ENCODE data around the gene EFNA3.

EFNA3 gene

GRCh38 chr1:155110381-155110780 lies 31.7 kb downstream of the EFNA3 start:
- Histone ChIP-seq H3K9ac (ENCODE audit: low read length) (no peak overlapping the region), H3K23ac (ENCODE audit: low read length in 2 of 2) (no peak overlapping the region), H4K91ac (ENCODE audit: low read length) (no peak overlapping the region), H3K79me1 (replicated peaks; ENCODE audit: low read length, poor library complexity, severe bottlenecking) (no peaks in the 10 kb centered on the region), H3K14ac (ENCODE audit: low read length in 2 of 2) (no peak overlapping the region), H2BK15ac (ENCODE audit: low read depth, poor library complexity, severe bottlenecking) (no peak overlapping the region), H3K4me3 (ENCODE audit: insufficient read depth in 1 of 2, low read depth in 1 of 2, low read length in 2 of 2) (no peak overlapping the region), H2BK12ac (ENCODE audit: low read length in 2 of 2) (no peak overlapping the region), H3K4ac (ENCODE audit: low read depth in 1 of 2, low read length in 2 of 2) (no peak overlapping the region), H4K8ac (ENCODE audit: low read length) (no peak overlapping the region), H3K4me1 (ENCODE audit: control insufficient read depth, insufficient read depth, low read depth, low read length) (no peaks in the 10 kb centered on the region), H2BK120ac (ENCODE audit: low read depth, low read length) (no peak overlapping the region), H2AFZ (ENCODE audit: low read depth, low read length) (no peak overlapping the region), H3K27ac (ENCODE audit: low read length, poor library complexity, severe bottlenecking) (no peak overlapping the region), H3K36me3 (ENCODE audit: control insufficient read depth in 1 of 2, insufficient read depth in 2 of 2, low read depth in 1 of 2, low read length in 2 of 2) (no peaks in the 10 kb centered on the region), H2AK5ac (ENCODE audit: low read length, severe bottlenecking) (no peak overlapping the region), H3K18ac (ENCODE audit: low read depth in 1 of 2, low read length in 2 of 2) (no peak overlapping the region), H3K27me3 (ENCODE audit: control insufficient read depth in 1 of 2, insufficient read depth in 1 of 2, low read length in 2 of 2) (peaks cover 31 to 51% of the 10 kb centered on the region in 2 experiments), H3K9me3 (ENCODE audit: control insufficient read depth, low read length) (no peaks in the 10 kb centered on the region), H2BK5ac (ENCODE audit: low read depth, low read length, poor library complexity, severe bottlenecking) (no peak overlapping the region), H3K4me2 (ENCODE audit: low read length, poor library complexity, severe bottlenecking) (no peak overlapping the region)
- WGBS: 88% methylated on average over 6 of the region's 8 CpGs
- DNase-seq: no peak

GRCh38 chr1:155110826-155111225 lies 32.2 kb downstream of the EFNA3 start:
- Histone ChIP-seq H2AK5ac (ENCODE audit: low read length, severe bottlenecking) (no peak overlapping the region), H2BK120ac (ENCODE audit: low read depth, low read length) (no peak overlapping the region)

GRCh38 chr1:155113450-155113980 lies 34.9 kb downstream of the EFNA3 start:
- H2BK5ac ChIP-seq (ENCODE audit: low read depth, low read length, poor library complexity, severe bottlenecking): no peak overlapping the region
- H3K14ac ChIP-seq (ENCODE audit: low read length in 2 of 2): no peak overlapping the region
- no peak overlapping the region for H2AK5ac ChIP-seq (ENCODE audit: low read length, severe bottlenecking)
- no peaks in the 10 kb centered on the region for H3K9me3 ChIP-seq (ENCODE audit: control insufficient read depth, low read length)
- H3K9ac ChIP-seq (ENCODE audit: low read length): no peak overlapping the region
- no peak overlapping the region for H3K4ac ChIP-seq (ENCODE audit: low read depth in 1 of 2, low read length in 2 of 2)
- H3K27me3 ChIP-seq (ENCODE audit: control insufficient read depth in 1 of 2, insufficient read depth in 1 of 2, low read length in 2 of 2): peaks cover 21 to 47% of the 10 kb centered on the region in 2 experiments
- no peak overlapping the region for H4K91ac ChIP-seq (ENCODE audit: low read length)
- H3K4me2 ChIP-seq (ENCODE audit: low read length, poor library complexity, severe bottlenecking): no peak overlapping the region
- no peak overlapping the region for H4K8ac ChIP-seq (ENCODE audit: low read length)
- no peaks in the 10 kb centered on the region for H3K79me1 ChIP-seq (replicated peaks; ENCODE audit: low read length, poor library complexity, severe bottlenecking)
- no peak overlapping the region for H2BK12ac ChIP-seq (ENCODE audit: low read length in 2 of 2)
- H3K4me3 ChIP-seq (ENCODE audit: insufficient read depth in 1 of 2, low read depth in 1 of 2, low read length in 2 of 2): no peak overlapping the region
- no peak overlapping the region for H2AFZ ChIP-seq (ENCODE audit: low read depth, low read length)
- H2BK120ac ChIP-seq (ENCODE audit: low read depth, low read length): no peak overlapping the region
- H3K23ac ChIP-seq (ENCODE audit: low read length in 2 of 2): no peak overlapping the region
- H3K36me3 ChIP-seq (ENCODE audit: control insufficient read depth in 1 of 2, insufficient read depth in 2 of 2, low read depth in 1 of 2, low read length in 2 of 2): no peaks in the 10 kb centered on the region
- 75% methylated on average over 4 of the region's 5 CpGs for WGBS
- H3K4me1 ChIP-seq (ENCODE audit: control insufficient read depth, insufficient read depth, low read depth, low read length): no peaks in the 10 kb centered on the region
- no peak overlapping the region for H3K27ac ChIP-seq (ENCODE audit: low read length, poor library complexity, severe bottlenecking)
- H3K18ac ChIP-seq (ENCODE audit: low read depth in 1 of 2, low read length in 2 of 2): no peak overlapping the region
- H2BK15ac ChIP-seq (ENCODE audit: low read depth, poor library complexity, severe bottlenecking): no peak overlapping the region
- no peak for DNase-seq

More at GRCh38 chr1:155110826-155111225, 32.2 kb downstream of the EFNA3 start:
- no peaks in the 10 kb centered on the region for H3K9me3 ChIP-seq (ENCODE audit: control insufficient read depth, low read length)
- no peaks in the 10 kb centered on the region for H3K36me3 ChIP-seq (ENCODE audit: control insufficient read depth in 1 of 2, insufficient read depth in 2 of 2, low read depth in 1 of 2, low read length in 2 of 2)
- H2BK12ac ChIP-seq (ENCODE audit: low read length in 2 of 2): no peak overlapping the region
- H3K79me1 ChIP-seq (replicated peaks; ENCODE audit: low read length, poor library complexity, severe bottlenecking): no peaks in the 10 kb centered on the region
- no peak overlapping the region for H2BK15ac ChIP-seq (ENCODE audit: low read depth, poor library complexity, severe bottlenecking)
- H3K4me1 ChIP-seq (ENCODE audit: control insufficient read depth, insufficient read depth, low read depth, low read length): no peaks in the 10 kb centered on the region
- H3K4me3 ChIP-seq (ENCODE audit: insufficient read depth in 1 of 2, low read depth in 1 of 2, low read length in 2 of 2): no peak overlapping the region
- H4K91ac ChIP-seq (ENCODE audit: low read length): no peak overlapping the region
- no peak overlapping the region for H3K27ac ChIP-seq (ENCODE audit: low read length, poor library complexity, severe bottlenecking)
- H3K27me3 ChIP-seq (ENCODE audit: control insufficient read depth in 1 of 2, insufficient read depth in 1 of 2, low read length in 2 of 2): peaks cover 26 to 49% of the 10 kb centered on the region in 2 experiments
- DNase-seq: no peak
- H3K18ac ChIP-seq (ENCODE audit: low read depth in 1 of 2, low read length in 2 of 2): no peak overlapping the region
- no peak overlapping the region for H2BK5ac ChIP-seq (ENCODE audit: low read depth, low read length, poor library complexity, severe bottlenecking)
- no peak overlapping the region for H3K14ac ChIP-seq (ENCODE audit: low read length in 2 of 2)
- 73% methylated on average over 7 of the region's 8 CpGs for WGBS
- no peak overlapping the region for H3K4ac ChIP-seq (ENCODE audit: low read depth in 1 of 2, low read length in 2 of 2)
- H3K9ac ChIP-seq (ENCODE audit: low read length): no peak overlapping the region
- no peak overlapping the region for H3K4me2 ChIP-seq (ENCODE audit: low read length, poor library complexity, severe bottlenecking)
- H3K23ac ChIP-seq (ENCODE audit: low read length in 2 of 2): no peak overlapping the region
- no peak overlapping the region for H4K8ac ChIP-seq (ENCODE audit: low read length)
- no peak overlapping the region for H2AFZ ChIP-seq (ENCODE audit: low read depth, low read length)

GRCh38 chr1:155116113-155116764 lies 37.6 kb downstream of the EFNA3 start:
- H3K4me2 ChIP-seq (ENCODE audit: low read length, poor library complexity, severe bottlenecking): no peak overlapping the region
- H3K9ac ChIP-seq (ENCODE audit: low read length): no peak overlapping the region
- H3K18ac ChIP-seq (ENCODE audit: low read depth in 1 of 2, low read length in 2 of 2): no peak overlapping the region
- no peak overlapping the region for H3K23ac ChIP-seq (ENCODE audit: low read length in 2 of 2)
- no peaks in the 10 kb centered on the region for H3K9me3 ChIP-seq (ENCODE audit: control insufficient read depth, low read length)
- H3K79me1 ChIP-seq (replicated peaks; ENCODE audit: low read length, poor library complexity, severe bottlenecking): no peaks in the 10 kb centered on the region
- WGBS: 74% methylated on average over 5 of the region's 5 CpGs
- no peak overlapping the region for H2BK120ac ChIP-seq (ENCODE audit: low read depth, low read length)
- no peaks in the 10 kb centered on the region for H3K4me1 ChIP-seq (ENCODE audit: control insufficient read depth, insufficient read depth, low read depth, low read length)
- no peak overlapping the region for H3K4ac ChIP-seq (ENCODE audit: low read depth in 1 of 2, low read length in 2 of 2)
- H3K27me3 ChIP-seq (ENCODE audit: control insufficient read depth in 1 of 2, insufficient read depth in 1 of 2, low read length in 2 of 2): peaks cover 37 to 60% of the 10 kb centered on the region in 2 experiments
- no peak overlapping the region for H4K91ac ChIP-seq (ENCODE audit: low read length)
- H2BK12ac ChIP-seq (ENCODE audit: low read length in 2 of 2): no peak overlapping the region
- no peak overlapping the region for H4K8ac ChIP-seq (ENCODE audit: low read length)
- H2BK15ac ChIP-seq (ENCODE audit: low read depth, poor library complexity, severe bottlenecking): no peak overlapping the region
- no peaks in the 10 kb centered on the region for H3K36me3 ChIP-seq (ENCODE audit: control insufficient read depth in 1 of 2, insufficient read depth in 2 of 2, low read depth in 1 of 2, low read length in 2 of 2)
- H2BK5ac ChIP-seq (ENCODE audit: low read depth, low read length, poor library complexity, severe bottlenecking): no peak overlapping the region
- H3K14ac ChIP-seq (ENCODE audit: low read length in 2 of 2): no peak overlapping the region
- DNase-seq: no peak
- H2AFZ ChIP-seq (ENCODE audit: low read depth, low read length): no peak overlapping the region
- H2AK5ac ChIP-seq (ENCODE audit: low read length, severe bottlenecking): no peak overlapping the region
- H3K4me3 ChIP-seq (ENCODE audit: insufficient read depth in 1 of 2, low read depth in 1 of 2, low read length in 2 of 2): no peak overlapping the region
- H3K27ac ChIP-seq (ENCODE audit: low read length, poor library complexity, severe bottlenecking): no peak overlapping the region
